Prostate gland (tissue), 2 donors: ENCODE data around the gene SPHKAP. TPM values are rescaled to one million over a fixed set of nuclear protein-coding genes. Genes with fewer than 3 reads are reported as not detected.
A peak's percentile ranks its signal among the peaks of the same experiment; 100 is the strongest.

Source experiments
- DNase-seq: peaks from one replicate; pipeline ENCODE4 v3.0.0-alpha.2; 2019; ENCODE audit warnings: low spot score
- H3K27ac ChIP-seq, 2 donors: fragments of 200-600 bp; sonication (generic); 2 replicates each; pipeline ENCODE4 v1.5.1; 2017 to 2019
- H3K27me3 ChIP-seq: fragments of 200-600 bp; sonication (generic); replicated peaks from 2 replicates; pipeline ENCODE4 v1.5.1; 2019; ENCODE audit not compliant: insufficient read depth
- H3K36me3 ChIP-seq, 2 donors: fragments of 200-600 bp; sonication (generic); 1 replicate in 1 of 2; 2 replicates in 1 of 2; pipeline versions ENCODE4 v1.5.1 to v1.8.1; 2017 to 2019
- H3K4me1 ChIP-seq: fragments of 200-600 bp; sonication (generic); replicated peaks from 2 replicates; pipeline ENCODE4 v1.5.1; 2019
- H3K4me3 ChIP-seq, 2 donors: fragments of 200-600 bp; sonication (generic); 2 replicates each; pipeline ENCODE4 v1.5.1; 2017 to 2019
- H3K9me3 ChIP-seq: fragments of 200-600 bp; sonication (generic); 2 replicates; pipeline ENCODE4 v1.5.1; 2017
- CTCF ChIP-seq, 4 experiments: fragments of 200-600 bp in 2 of 4; fragments of 450-650 bp in 2 of 4; sonication (generic) in 2 of 4; IDR thresholded peaks; 1 replicate in 3 of 4; 2 replicates in 1 of 4; pipeline ENCODE4 v1.5.1; 2016 to 2019; ENCODE audit warnings: antibody characterized with exemption in 4 of 4, mild to moderate bottlenecking in 2 of 4, moderate library complexity in 2 of 4
- POLR2A ChIP-seq: fragments of 450-650 bp; IDR thresholded peaks from one replicate; pipeline ENCODE4 v1.6.1; 2016; ENCODE audit warnings: antibody characterized with exemption, mild to moderate bottlenecking
- POLR2AphosphoS5 ChIP-seq: sonication (generic); formaldehyde crosslinking; IDR thresholded peaks from one replicate; pipeline ENCODE4 v1.6.1; 2017; ENCODE audit warnings: antibody characterized with exemption
- WGBS: methylation state at CpG from one replicate; pipeline ENCODE4 v1.1.5; 2018; 5-methylcytosine and 5-hydroxymethylcytosine counted together
- intact Hi-C: fragments of 100-400 bp; cut with DNase I; formaldehyde crosslinking; loops from one replicate; pipeline ENCODE4 v1.14.2; 2022
- total RNA-seq, 2 donors: library from RNA; depleted of rRNA; stranded (reverse); fragments of >200 nt; gene quantifications; one replicate each; pipeline ENCODE4 v1.1.0, GENCODE V29; 2016

SPHKAP gene
- total RNA-seq, 2 donors from 2014 or later = 0.09 to 0.57 TPM

GRCh38 chr2:228048838-228049490, 132.5 kb downstream of the SPHKAP start:
- H3K27me3 ChIP-seq = no peaks in the 10 kb centered on the region
- no peak overlapping the region for H3K27ac ChIP-seq
- H3K36me3 ChIP-seq = no peaks in the 10 kb centered on the region
- no peak overlapping the region for H3K4me3 ChIP-seq
- WGBS = 16% methylated on average over 5 of the region's 5 CpGs
- H3K4me1 ChIP-seq = no peaks in the 10 kb centered on the region
- intact Hi-C loops = no loop called here
- DNase-seq = no peak
- H3K9me3 ChIP-seq = no peaks in the 10 kb centered on the region
- peak in 3 of 4 experiments; percentile 28 to 41 (median 30) for TF ChIP-seq CTCF (IDR thresholded peaks at IDR 0.05)
- no peak for TF ChIP-seq POLR2A

DNA sequence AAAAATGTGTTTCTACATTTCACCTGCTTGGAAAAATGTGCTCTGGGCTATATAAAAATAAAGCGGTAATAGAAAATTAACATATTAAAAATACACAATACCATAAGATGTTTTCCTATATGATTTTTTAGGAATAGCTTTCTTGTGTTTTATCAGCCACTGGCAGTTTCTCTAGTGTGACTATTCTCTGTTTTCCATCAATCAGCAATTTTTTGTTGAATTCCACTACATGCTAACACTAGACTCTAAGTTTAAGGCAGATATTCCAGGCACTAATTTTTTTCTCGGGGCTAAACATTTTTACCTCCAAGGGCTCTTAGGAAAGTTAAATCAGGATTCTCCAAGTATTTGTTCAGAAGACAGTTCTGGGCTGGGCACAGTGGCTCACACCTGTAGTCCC, 140.5 kb downstream of the SPHKAP start:
- 88% methylated on average over 2 of the region's 2 CpGs for WGBS
- DNase-seq = no peak
- Histone ChIP-seq H3K4me3 (no peak overlapping the region), H3K36me3 (no peaks in the 10 kb centered on the region), H3K27ac (no peak overlapping the region), H3K9me3 (no peaks in the 10 kb centered on the region), H3K27me3 (no peaks in the 10 kb centered on the region), H3K4me1 (no peaks in the 10 kb centered on the region)
- TF ChIP-seq POLR2A (no peak), CTCF (IDR thresholded peaks at IDR 0.05) (no peak), POLR2AphosphoS5 (no peak)
- intact Hi-C loops = no loop called here

DNA sequence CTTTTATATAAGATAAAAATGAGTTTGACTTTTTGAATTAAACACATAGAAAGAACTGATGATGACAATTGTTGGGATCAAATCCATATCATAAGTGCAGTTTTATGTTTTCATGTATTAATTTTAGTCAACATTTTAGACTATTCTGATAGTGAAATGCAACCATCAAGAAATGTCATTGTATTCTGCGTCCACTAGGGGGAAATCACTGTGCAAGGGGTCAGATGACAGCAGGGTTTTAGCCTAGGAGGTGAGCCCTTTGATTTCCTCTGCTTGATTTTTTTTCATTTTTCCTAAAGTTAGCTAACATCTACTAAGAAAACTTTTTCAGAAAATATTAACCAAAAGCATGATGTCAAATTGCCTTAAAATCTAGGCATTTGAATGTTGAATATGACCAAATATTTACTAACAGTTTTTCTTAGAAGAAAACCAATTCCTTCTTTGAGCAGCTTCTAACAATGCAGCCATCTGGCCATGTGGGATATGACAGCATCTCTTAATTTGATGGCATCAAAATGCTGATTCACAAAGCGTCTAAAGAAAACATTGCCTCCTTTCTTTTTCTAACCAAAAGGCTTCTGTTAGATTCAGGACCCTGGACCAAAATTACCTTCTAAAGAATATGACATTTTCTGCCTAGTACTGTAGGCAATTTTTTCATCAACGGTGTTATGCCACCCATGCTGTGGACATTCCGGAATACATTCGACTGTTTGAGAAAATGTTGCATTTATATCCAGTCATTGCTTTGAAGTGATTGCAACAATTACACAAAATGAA, 141.5 kb downstream of the SPHKAP start:
- H3K27ac ChIP-seq = no peak overlapping the region
- TF ChIP-seq POLR2A = no peak
- no peak for TF ChIP-seq POLR2AphosphoS5
- TF ChIP-seq CTCF (IDR thresholded peaks at IDR 0.05) = peak in 2 of 4 experiments; percentile 16 to 21
- intact Hi-C loops = no loop called here
- no peak overlapping the region for H3K4me3 ChIP-seq
- 61% methylated on average over 5 of the region's 5 CpGs for WGBS
- no peaks in the 10 kb centered on the region for H3K27me3 ChIP-seq
- no peaks in the 10 kb centered on the region for H3K4me1 ChIP-seq
- no peaks in the 10 kb centered on the region for H3K36me3 ChIP-seq
- DNase-seq = no peak
- H3K9me3 ChIP-seq = no peaks in the 10 kb centered on the region

GRCh38 chr2:228038967-228039366, 142.5 kb downstream of the SPHKAP start:
- intact Hi-C loops = no loop called here
- no peak overlapping the region for H3K4me3 ChIP-seq
- H3K36me3 ChIP-seq = no peaks in the 10 kb centered on the region
- TF ChIP-seq POLR2A = no peak
- no peak for TF ChIP-seq POLR2AphosphoS5
- 68% methylated on average over 4 of the region's 4 CpGs for WGBS
- DNase-seq = no peak
- H3K27ac ChIP-seq = no peak overlapping the region
- H3K9me3 ChIP-seq = no peaks in the 10 kb centered on the region
- H3K4me1 ChIP-seq = no peaks in the 10 kb centered on the region
- no peaks in the 10 kb centered on the region for H3K27me3 ChIP-seq

DNA sequence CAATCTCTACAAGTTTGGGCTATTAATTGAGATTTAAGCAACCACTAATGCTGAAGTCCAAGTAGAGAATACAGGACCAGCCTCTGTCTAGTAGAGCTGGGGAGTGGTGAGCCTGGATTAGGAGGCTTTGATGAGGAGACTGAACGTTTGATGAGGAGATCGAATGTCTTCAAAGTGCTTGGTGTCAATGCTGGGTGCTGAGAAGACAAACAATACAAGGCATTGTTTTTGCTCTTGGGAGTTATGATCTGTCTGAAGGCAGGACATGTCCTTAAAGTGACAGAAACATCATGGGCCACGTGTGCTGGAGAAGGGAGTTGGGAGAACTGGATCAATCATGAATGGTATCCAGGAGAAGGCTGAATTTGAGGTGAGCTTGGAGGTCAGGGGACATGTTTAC, 143.6 kb downstream of the SPHKAP start:
- intact Hi-C loops = no loop called here
- Histone ChIP-seq H3K9me3 (no peaks in the 10 kb centered on the region), H3K4me3 (no peak overlapping the region), H3K4me1 (no peaks in the 10 kb centered on the region), H3K27me3 (no peaks in the 10 kb centered on the region), H3K36me3 (no peaks in the 10 kb centered on the region), H3K27ac (no peak overlapping the region)
- WGBS = 34% methylated on average over 3 of the region's 3 CpGs
- TF ChIP-seq POLR2A (no peak), CTCF (IDR thresholded peaks at IDR 0.05) (no peak), POLR2AphosphoS5 (no peak)
- DNase-seq = no peak
